Panc1 (cell line): Measurements from ENCODE around the gene CACNA2D3. TPM values are rescaled to one million over a fixed set of nuclear protein-coding genes. Genes with fewer than 3 reads are reported as not detected.

Experiments used
- ATAC-seq: fragments of 200-7000 bp; cut with Tn5 transposase; 2 replicates; pipeline ENCODE4 v1.9.1; 2020; ENCODE audit warnings: mild to moderate bottlenecking, moderate library complexity
- BruUV-seq: library from RNA; stranded (reverse); fragments of 400-500 nt; replicated peaks from 2 replicates; lab custom pipeline; 2021; lab: Mats Ljungman, UMichigan
- CTCF ChIA-PET: fragments of 300-600 bp; sonication (Branson Sonifier 250); formaldehyde crosslinking; loops from one replicate; lab custom pipeline; 2022; ENCODE audit warnings: antibody characterized with exemption; lab: Charles Lee
- POLR2A ChIA-PET: fragments of 300-600 bp; sonication (Branson Sonifier 250); formaldehyde crosslinking; loops from one replicate; lab custom pipeline; 2022; ENCODE audit warnings: antibody characterized with exemption; lab: Charles Lee
- DNase-seq: peaks from one replicate; pipeline ENCODE4 v3.0.0-alpha.2; 2010; ENCODE audit warnings: low read depth, low spot score
- H3K27ac ChIP-seq: 2 replicates; pipeline ENCODE4 v1.5.1; 2011; ENCODE audit warnings: mild to moderate bottlenecking, low read length, inconsistent platforms
- H3K27me3 ChIP-seq: fragments of 200-500 bp; sonication (Bioruptor generic); 2 replicates; pipeline ENCODE4 v1.6.0; 2014; ENCODE audit warnings: low read length, inconsistent platforms; ENCODE audit not compliant: control insufficient read depth, insufficient read depth
- H3K36me3 ChIP-seq: fragments of 200-500 bp; sonication (Bioruptor generic); 2 replicates; pipeline ENCODE4 v1.5.1; 2014; ENCODE audit warnings: inconsistent platforms, mild to moderate bottlenecking, low read length, moderate library complexity; ENCODE audit not compliant: control insufficient read depth, insufficient read depth
- H3K4me1 ChIP-seq: 2 replicates; pipeline ENCODE4 v1.5.1; 2011; ENCODE audit warnings: inconsistent platforms, mild to moderate bottlenecking, low read length, moderate library complexity; ENCODE audit not compliant: control insufficient read depth, insufficient read depth
- H3K4me3 ChIP-seq, 2 experiments: 2 replicates each; pipeline ENCODE4 v1.5.1; 2011 to 2012; ENCODE audit warnings: low read depth in 2 of 2, low read length in 2 of 2, mild to moderate bottlenecking in 2 of 2, inconsistent platforms in 1 of 2, moderate library complexity in 1 of 2
- H3K9me3 ChIP-seq: fragments of 200-500 bp; sonication (Bioruptor generic); 2 replicates; pipeline ENCODE4 v1.5.1; 2014; ENCODE audit warnings: low read depth, mild to moderate bottlenecking, inconsistent platforms, low read length, moderate library complexity; ENCODE audit not compliant: control insufficient read depth, insufficient read depth
- POLR2AphosphoS5 ChIP-seq: IDR thresholded peaks from 2 replicates; pipeline ENCODE4 v1.6.1; 2012; ENCODE audit warnings: mild to moderate bottlenecking, low read depth, low read length, moderate library complexity
- SIN3A ChIP-seq: IDR thresholded peaks from 2 replicates; pipeline ENCODE4 v1.6.1; 2012; ENCODE audit warnings: low read depth, mild to moderate bottlenecking, low read length, moderate library complexity, borderline replicate concordance; ENCODE audit not compliant: insufficient read depth
- TCF7L2 ChIP-seq: IDR thresholded peaks from 2 replicates; pipeline ENCODE4 v1.6.1; 2011; ENCODE audit warnings: mild to moderate bottlenecking, low read depth, low read length, inconsistent platforms
- in situ Hi-C: cut with HindIII; loops from 2 replicates; pipeline ENCODE4 v1.10.0; 2016; ENCODE audit warnings: low sequenced_read_pairs, low pct_unique_long_range_greater_than_20kb
- intact Hi-C: fragments of 100-400 bp; cut with micrococcal nuclease; formaldehyde crosslinking; loops from one replicate; pipeline ENCODE4 v1.10.0; 2022; ENCODE audit not compliant: unreplicated experiment
- total RNA-seq: library from RNA; stranded (reverse); gene quantifications from one replicate; pipeline ENCODE4 v1.2.1, GENCODE V29; 2021; ENCODE audit not compliant: unreplicated experiment
- TF ChIP-seq, protein P1 (sequence below): fragments of 450-650 bp; IDR thresholded peaks from 2 replicates; pipeline ENCODE4 v1.5.1; 2017; ENCODE audit warnings: mild to moderate bottlenecking
- TF ChIP-seq, protein P2 (sequence below), 2 experiments: IDR thresholded peaks; 2 replicates each; pipeline ENCODE4 v1.6.1; 2011 to 2012; ENCODE audit warnings: low read depth in 2 of 2, control low read depth in 1 of 2, low read length in 1 of 2, mild to moderate bottlenecking in 1 of 2, moderate library complexity in 1 of 2; ENCODE audit not compliant: insufficient read depth in 1 of 2

Gene CACNA2D3
- total RNA-seq, 1 experiment from 2014 or later: 0.41 TPM

DNA sequence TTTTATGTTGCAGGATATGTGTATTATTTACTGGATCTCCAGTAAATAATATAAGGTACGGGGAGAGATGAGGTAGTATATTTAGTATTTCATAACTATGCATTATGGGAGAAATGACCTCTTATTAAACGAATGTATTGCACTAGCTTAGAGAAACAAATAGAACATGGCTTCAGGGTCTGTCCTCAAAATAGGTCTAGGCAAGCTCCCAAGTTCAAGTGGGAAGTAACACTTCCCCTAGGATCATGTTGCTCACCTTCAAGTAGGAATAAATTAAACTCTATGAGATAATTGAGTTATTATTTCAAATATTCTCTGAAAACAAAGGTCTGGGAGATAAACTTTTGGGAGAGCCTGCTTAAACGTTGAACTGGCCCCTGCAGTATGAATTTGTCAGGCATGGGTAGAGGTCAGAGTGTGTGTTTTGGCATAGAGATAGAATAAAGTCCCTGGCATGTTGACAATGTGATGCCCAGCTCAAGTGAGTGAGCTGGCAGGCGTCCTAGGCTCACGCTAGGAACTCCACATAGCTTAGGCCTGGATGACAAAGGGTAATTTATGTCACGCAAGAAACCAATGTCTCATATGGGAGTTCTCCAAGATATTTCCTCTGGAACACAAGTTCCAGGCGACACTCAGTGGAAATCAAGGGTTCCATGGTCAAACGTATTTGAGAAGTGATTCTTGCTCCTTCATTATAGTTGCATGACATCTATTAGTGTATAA, 236.8 kb downstream of the CACNA2D3 start:
- Histone ChIP-seq H3K4me1 (no peaks in the 10 kb centered on the region), H3K27me3 (no peaks in the 10 kb centered on the region), H3K36me3 (no peaks in the 10 kb centered on the region), H3K27ac (no peak overlapping the region), H3K9me3 (no peaks in the 10 kb centered on the region), H3K4me3 (no peak overlapping the region)
- intact Hi-C loops (no loop called here), in situ Hi-C loops (no loop called here)
- DNase-seq: no peak
- TF ChIP-seq, protein P1, sequence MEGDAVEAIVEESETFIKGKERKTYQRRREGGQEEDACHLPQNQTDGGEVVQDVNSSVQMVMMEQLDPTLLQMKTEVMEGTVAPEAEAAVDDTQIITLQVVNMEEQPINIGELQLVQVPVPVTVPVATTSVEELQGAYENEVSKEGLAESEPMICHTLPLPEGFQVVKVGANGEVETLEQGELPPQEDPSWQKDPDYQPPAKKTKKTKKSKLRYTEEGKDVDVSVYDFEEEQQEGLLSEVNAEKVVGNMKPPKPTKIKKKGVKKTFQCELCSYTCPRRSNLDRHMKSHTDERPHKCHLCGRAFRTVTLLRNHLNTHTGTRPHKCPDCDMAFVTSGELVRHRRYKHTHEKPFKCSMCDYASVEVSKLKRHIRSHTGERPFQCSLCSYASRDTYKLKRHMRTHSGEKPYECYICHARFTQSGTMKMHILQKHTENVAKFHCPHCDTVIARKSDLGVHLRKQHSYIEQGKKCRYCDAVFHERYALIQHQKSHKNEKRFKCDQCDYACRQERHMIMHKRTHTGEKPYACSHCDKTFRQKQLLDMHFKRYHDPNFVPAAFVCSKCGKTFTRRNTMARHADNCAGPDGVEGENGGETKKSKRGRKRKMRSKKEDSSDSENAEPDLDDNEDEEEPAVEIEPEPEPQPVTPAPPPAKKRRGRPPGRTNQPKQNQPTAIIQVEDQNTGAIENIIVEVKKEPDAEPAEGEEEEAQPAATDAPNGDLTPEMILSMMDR: no peak
- TF ChIP-seq, protein P2, sequence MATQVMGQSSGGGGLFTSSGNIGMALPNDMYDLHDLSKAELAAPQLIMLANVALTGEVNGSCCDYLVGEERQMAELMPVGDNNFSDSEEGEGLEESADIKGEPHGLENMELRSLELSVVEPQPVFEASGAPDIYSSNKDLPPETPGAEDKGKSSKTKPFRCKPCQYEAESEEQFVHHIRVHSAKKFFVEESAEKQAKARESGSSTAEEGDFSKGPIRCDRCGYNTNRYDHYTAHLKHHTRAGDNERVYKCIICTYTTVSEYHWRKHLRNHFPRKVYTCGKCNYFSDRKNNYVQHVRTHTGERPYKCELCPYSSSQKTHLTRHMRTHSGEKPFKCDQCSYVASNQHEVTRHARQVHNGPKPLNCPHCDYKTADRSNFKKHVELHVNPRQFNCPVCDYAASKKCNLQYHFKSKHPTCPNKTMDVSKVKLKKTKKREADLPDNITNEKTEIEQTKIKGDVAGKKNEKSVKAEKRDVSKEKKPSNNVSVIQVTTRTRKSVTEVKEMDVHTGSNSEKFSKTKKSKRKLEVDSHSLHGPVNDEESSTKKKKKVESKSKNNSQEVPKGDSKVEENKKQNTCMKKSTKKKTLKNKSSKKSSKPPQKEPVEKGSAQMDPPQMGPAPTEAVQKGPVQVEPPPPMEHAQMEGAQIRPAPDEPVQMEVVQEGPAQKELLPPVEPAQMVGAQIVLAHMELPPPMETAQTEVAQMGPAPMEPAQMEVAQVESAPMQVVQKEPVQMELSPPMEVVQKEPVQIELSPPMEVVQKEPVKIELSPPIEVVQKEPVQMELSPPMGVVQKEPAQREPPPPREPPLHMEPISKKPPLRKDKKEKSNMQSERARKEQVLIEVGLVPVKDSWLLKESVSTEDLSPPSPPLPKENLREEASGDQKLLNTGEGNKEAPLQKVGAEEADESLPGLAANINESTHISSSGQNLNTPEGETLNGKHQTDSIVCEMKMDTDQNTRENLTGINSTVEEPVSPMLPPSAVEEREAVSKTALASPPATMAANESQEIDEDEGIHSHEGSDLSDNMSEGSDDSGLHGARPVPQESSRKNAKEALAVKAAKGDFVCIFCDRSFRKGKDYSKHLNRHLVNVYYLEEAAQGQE (IDR thresholded peaks at IDR 0.05; ENCODE audit: insufficient read depth in 1 of 2, low read depth in 2 of 2, low read length in 1 of 2): no peak
- TF ChIP-seq SIN3A (no peak), TCF7L2 (no peak), POLR2AphosphoS5 (no peak)
- no TSS peak for BruUV-seq
- ATAC-seq: no peak
- POLR2A ChIA-PET: no interaction called here
- CTCF ChIA-PET: no interaction called here

DNA sequence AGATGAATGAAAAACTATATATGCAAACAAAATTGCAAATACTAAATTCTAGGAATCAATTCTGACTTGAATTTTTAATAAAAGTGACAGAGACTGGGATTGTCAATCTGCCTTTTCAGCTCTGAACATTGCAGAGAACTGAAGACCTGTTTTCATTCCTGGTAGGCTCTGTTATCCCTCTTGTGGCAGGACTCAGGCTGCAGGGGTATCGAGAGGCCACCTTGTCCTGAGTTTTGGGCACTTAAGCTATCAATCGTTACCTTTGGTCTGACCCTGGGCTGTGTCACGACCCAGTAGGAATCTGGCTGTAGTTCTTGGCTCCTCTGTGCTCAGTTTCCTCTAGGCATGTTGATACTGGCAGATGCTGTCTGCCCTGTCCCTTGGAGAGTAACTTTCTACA, 238.0 kb downstream of the CACNA2D3 start:
- intact Hi-C loops: no loop called here
- ATAC-seq (no peak), DNase-seq (no peak)
- ChIA-PET CTCF (no interaction called here), POLR2A (no interaction called here)
- no peaks in the 10 kb centered on the region for H3K4me1 ChIP-seq
- no peak overlapping the region for H3K27ac ChIP-seq
- H3K4me3 ChIP-seq: no peak overlapping the region
- no TSS peak for BruUV-seq
- H3K9me3 ChIP-seq: no peaks in the 10 kb centered on the region
- no peaks in the 10 kb centered on the region for H3K27me3 ChIP-seq
- no peak for TF ChIP-seq SIN3A
- TF ChIP-seq TCF7L2: no peak
- TF ChIP-seq, protein P1: no peak
- TF ChIP-seq, protein P2 (IDR thresholded peaks at IDR 0.05; ENCODE audit: insufficient read depth in 1 of 2, low read depth in 2 of 2, low read length in 1 of 2): no peak
- TF ChIP-seq POLR2AphosphoS5: no peak
- H3K36me3 ChIP-seq: no peaks in the 10 kb centered on the region
- in situ Hi-C loops: no loop called here
